ENCODE data around the gene USB1.
A peak's percentile ranks its signal among the peaks of the same experiment; 100 is the strongest.

Gene USB1

DNA sequence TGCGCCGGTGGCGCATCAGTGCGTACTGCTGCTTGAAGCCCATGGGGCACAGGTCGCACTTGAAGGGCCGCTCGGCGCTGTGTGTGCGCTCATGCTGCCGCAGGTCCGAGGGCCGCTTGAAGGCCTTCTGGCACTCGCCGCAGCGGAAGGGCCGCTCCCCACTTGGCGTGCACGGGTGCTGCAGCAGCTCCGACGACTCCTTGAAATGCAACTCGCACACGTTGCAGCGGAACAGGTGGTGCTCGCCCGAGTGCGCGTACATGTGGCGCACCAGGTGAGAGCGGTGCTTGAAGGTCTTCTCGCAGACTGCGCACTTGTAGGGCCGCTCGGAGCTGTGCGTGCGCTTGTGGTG lies 4.1 kb upstream of the USB1 start:
- DNase-seq (ENCODE audit: low read depth): no peak
- H3K4me3 ChIP-seq (ENCODE audit: low read length): no peak overlapping the region
- TF ChIP-seq, protein P1, sequence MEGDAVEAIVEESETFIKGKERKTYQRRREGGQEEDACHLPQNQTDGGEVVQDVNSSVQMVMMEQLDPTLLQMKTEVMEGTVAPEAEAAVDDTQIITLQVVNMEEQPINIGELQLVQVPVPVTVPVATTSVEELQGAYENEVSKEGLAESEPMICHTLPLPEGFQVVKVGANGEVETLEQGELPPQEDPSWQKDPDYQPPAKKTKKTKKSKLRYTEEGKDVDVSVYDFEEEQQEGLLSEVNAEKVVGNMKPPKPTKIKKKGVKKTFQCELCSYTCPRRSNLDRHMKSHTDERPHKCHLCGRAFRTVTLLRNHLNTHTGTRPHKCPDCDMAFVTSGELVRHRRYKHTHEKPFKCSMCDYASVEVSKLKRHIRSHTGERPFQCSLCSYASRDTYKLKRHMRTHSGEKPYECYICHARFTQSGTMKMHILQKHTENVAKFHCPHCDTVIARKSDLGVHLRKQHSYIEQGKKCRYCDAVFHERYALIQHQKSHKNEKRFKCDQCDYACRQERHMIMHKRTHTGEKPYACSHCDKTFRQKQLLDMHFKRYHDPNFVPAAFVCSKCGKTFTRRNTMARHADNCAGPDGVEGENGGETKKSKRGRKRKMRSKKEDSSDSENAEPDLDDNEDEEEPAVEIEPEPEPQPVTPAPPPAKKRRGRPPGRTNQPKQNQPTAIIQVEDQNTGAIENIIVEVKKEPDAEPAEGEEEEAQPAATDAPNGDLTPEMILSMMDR (IDR thresholded peaks at IDR 0.05; ENCODE audit: insufficient read depth, low read depth, low read length, missing control alignments): no peak

DNA sequence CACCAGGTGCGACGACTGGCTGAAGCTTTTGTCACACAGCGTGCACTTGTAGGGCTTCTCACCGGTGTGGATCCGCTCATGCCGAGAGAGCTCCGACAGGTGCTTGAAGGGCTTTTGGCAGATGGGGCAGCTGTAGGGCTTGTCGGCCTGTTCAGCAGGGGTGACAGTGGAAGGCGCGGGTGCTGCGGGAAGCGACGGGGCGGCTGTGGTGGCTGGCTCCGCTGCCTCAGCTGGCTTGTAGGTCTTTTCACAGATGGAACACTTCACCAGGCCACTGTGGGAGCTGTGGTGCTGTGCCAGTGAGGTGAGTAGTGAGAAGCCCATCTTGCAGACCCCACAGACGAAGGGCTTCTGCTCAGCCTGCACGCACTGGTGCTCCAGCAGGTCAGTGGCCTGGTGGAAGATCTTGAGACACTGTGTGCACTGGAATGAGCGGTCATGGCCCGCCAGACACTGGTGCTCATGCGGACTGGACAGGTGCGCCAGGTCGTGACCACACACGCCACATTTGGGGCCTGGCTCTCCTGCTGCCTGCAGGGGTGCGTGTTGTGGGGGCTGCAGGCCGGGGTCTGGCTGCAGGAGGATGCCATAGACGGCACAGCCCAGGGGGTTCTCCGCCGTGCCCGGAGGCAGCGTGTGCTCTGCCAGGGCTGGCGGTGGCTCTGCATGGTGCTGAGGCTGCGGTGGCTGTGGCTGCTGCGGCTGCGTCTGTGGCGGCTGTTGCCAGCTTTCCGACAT lies 3.5 kb upstream of the USB1 start:
- TF ChIP-seq, protein P1 (IDR thresholded peaks at IDR 0.05; ENCODE audit: insufficient read depth, low read depth, low read length, missing control alignments): no peak
- no peak overlapping the region for H3K4me3 ChIP-seq (ENCODE audit: low read length)
- no peak for DNase-seq (ENCODE audit: low read depth)

DNA sequence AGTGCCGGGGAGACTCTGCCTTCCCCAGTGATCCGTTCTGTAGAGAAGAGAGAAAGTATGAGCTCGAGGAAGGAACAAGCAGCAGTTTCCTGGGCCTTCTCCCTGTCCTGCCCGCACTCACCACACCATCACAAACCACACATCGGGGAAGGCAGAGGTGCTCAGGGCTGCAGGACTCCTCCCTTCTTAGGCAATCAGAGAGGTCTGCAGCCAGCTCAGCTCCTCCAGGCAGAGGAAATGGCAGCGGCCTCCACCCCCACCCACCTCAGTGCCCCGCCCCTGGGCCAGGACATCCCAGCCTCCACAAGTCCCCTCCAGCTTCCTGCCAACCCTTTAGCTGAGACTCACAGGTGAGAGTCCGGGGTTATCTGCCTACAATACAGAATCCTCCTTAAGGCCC lies 2.7 kb upstream of the USB1 start:
- TF ChIP-seq, protein P1 (IDR thresholded peaks at IDR 0.05; ENCODE audit: insufficient read depth, low read depth, low read length, missing control alignments): no peak
- peak; percentile 83 for DNase-seq (ENCODE audit: low read depth)
- H3K4me3 ChIP-seq (ENCODE audit: low read length): no peak overlapping the region

DNA sequence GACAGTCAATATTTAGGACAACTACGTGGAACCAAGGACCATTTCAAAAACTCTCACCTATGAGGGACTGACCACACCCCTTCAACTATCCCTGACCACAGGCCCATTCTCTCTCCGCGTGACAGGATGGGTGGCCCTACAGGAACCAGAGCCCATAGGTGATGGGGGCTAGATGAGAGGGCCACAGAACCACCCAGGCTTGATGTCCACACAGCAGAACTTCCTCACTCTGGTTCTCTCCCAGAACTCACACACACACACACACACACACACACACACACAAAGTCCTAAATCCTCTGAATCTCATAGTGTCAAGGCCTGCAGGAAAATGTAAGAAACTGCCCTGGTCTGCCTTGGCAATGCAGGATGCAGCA lies 2.2 kb upstream of the USB1 start:
- peak; percentile 15 for DNase-seq (ENCODE audit: low read depth)
- no peak overlapping the region for H3K4me3 ChIP-seq (ENCODE audit: low read length)
- TF ChIP-seq, protein P1 (IDR thresholded peaks at IDR 0.05; ENCODE audit: insufficient read depth, low read depth, low read length, missing control alignments): no peak

DNA sequence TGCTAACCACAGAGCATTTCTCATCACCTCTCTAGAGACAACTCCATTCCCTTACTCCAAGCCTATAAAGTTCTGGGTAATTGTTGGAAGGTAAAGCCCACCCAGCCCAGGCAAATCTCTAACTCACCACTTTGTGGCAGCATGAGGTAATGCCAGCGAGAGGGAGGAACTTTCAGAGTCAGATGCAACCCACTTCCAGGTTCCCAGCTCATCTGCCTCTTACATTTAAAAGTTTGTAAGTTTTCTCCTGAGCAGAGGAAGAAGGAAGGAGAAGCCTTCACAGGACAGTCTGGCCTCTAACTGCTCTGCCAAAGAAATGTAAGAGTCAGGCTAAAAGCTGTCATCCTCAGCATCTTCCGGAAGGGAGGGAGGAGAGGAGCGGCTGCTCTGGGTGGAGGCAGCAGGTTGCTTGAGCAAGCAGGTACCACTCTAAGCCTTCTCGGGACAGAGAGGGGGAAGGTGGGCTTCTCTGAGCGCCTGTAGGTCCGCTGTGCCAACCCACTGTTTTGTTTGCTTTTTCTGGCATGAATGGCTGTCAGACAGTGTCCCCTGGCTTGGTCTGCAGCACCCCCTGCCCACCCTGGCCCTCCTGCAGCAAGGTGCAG lies 1.7 kb upstream of the USB1 start:
- TF ChIP-seq, protein P1 (IDR thresholded peaks at IDR 0.05; ENCODE audit: insufficient read depth, low read depth, low read length, missing control alignments): peak; percentile 9
- peak; percentile 55 for DNase-seq (ENCODE audit: low read depth)
- peak overlapping the region; percentile 43 for H3K4me3 ChIP-seq (ENCODE audit: low read length)

DNA sequence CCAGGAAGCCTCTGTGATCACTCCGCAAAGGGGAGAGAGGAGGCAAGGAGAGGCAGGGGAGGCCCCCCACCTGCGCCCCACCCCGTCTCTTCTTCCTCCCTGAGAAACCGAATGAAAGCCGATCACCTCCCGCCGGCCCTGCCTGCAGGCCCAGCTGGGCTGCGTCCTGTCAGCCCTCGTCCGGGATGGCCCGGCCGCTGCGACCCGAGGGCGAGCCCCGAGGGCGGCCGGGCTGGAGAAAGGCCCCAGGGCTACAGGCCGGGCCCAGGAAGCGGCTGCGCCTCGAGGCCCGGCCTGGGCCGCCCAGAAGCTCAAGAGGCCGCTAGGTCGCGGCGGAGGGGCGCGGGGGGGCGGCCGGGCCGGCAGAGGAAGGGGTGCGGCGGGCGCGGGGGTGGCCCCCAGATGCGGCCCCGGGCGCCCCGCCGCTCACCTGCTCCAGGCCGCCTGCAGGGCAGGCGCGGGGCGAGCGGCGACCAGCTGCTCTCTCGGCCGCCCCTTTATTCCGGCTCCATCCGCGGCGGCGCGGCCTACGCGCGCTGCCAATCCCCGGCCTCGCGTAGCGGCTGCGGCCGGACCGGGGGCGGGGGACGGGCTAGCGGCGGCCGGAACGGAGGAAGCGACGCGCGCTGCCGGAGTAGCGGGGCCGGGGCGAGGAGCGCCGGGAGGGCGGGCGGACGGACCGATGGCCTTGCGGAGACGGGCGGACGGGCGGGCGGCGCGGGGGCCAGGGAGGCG lies 1.1 kb upstream of the USB1 start, which contains the start of gene ZNF319:
TSS of gene ZNF319 (minus strand) at position 702 of the 735 bp plus-strand sequence. CDS start 2,407 bp downstream, outside the sequence.
- no peak for DNase-seq (ENCODE audit: low read depth)
- peak within 1 kb of the TSS; percentile 80 for H3K4me3 ChIP-seq (ENCODE audit: low read length)
- TF ChIP-seq, protein P1 (IDR thresholded peaks at IDR 0.05; ENCODE audit: insufficient read depth, low read depth, low read length, missing control alignments): no peak

Data from epithelial cell of esophagus (primary cell).